ENCODE measurements around the gene UFSP2.
"Not testable (repeated sequence)": the region's sequence is repeated elsewhere in the genome, so short reads cannot be mapped to it uniquely, and the experiment has no call there.

The UFSP2 gene

GRCh38 chr4:185384061-185384460 is 41.7 kb downstream of the UFSP2 start:
- no peak for DNase-seq (ENCODE audit: low read depth, low spot score)

DNA sequence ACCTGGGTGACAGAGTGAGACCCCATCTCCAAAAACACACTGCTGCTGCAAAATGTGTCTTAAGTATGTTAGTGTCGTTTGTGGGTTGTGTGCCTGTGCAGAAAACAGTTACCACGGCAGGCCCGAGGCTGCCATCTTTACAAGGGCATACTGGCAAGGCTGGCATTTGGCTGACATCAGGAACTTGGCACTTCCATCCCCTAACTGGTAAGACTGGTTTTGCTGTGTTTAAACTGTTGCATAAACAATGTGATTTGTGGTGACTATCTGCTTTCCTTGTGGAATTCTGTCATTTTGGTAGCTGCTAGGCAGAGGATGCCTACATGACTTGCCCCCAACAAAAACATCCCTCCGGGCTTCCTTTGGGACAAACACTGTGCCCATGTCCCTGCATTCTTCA is 42.3 kb downstream of the UFSP2 start:
- no peak for DNase-seq (ENCODE audit: low read depth, low spot score)

DNA sequence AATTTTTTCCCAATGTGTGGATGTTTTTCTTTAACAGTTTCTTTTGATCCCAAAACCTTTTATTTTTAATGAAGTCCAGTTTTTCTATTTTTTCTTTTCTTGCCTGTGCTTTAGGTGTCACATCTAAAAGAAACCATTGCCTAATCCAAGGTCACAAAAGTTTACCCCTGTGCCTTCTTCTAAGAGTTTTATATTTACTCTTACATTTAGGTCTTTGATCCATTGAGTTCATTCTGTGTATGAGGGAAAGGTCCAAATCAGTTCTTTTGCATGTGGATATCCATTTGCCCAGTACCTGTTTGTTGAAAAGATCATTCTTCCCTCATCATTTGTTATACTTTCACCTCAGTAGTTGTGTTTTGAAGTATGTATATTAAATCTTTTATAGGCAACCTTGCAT is 43.0 kb downstream of the UFSP2 start:
- no peak for DNase-seq (ENCODE audit: low read depth, low spot score)

DNA sequence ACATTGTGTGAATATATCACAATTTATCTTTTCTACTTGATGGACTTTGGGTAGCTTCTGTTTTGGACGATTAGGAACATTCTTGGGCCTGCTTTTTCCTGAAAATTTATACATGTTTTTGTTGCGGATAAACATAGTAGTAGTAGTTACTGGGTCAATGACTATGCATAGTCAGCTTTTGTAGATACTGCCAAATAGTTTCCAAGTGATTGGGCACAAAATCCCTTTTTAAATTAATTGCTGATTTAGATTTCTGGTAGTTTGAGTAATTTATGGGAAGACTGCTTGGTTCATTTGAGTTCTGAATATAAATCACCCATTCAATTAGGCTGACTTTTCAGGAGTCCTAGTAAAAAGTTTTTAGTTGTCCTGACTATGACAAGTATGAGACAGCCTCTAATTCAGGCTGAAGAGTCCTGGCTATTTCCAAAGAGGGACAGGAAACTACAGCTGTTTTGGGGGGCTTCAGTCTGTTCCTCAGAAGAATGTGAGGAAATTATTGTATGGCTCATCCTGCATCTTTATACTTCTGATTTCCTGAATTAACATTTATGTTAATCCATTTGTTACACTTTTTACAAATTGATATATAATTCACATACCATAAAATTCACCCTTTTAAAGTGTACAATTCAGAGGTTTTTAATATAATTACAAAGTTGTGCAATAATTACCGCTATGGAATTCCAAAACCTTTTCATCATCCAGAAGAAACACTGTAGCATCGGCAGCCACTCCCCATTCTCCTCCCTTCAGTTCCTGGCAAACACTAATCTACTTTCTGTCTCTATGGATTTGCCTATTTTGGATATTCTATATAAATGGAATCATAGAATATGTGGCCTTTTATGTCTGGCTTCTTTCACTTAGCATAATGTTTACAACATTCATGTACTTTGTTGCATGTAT is 44.2 kb downstream of the UFSP2 start:
- no peak for DNase-seq (ENCODE audit: low read depth, low spot score)

- DNase-seq (ENCODE audit: low read depth, low spot score) = no peak
These were observed 45.4 kb downstream of the UFSP2 start for GRCh38 chr4:185380320-185380719.

GRCh38 chr4:185379326-185380295 is 46.2 kb downstream of the UFSP2 start:
- DNase-seq (ENCODE audit: low read depth, low spot score) = no peak

GRCh38 chr4:185378264-185378663 is 47.5 kb downstream of the UFSP2 start:
- DNase-seq (ENCODE audit: low read depth, low spot score) = no peak

DNA sequence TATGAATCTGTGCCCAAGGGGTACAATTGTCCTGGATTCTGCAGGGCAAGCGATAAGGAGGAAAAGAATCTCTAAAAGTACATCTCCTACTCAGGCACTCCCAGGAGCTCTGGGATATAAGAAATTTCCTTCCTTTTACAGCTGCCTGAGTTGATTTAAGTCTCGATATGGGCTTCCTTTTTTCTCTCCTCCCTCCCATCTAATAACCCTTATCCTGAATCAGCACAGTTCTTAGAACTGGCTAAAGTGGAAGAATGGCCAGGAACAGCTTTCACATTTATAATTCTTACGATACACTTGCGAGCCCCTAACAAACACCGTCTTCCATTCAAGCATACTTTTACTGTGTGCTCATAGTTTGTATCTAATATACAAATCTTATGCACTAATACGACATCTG is 51.2 kb downstream of the UFSP2 start:
- DNase-seq (ENCODE audit: low read depth, low spot score) = no peak

DNA sequence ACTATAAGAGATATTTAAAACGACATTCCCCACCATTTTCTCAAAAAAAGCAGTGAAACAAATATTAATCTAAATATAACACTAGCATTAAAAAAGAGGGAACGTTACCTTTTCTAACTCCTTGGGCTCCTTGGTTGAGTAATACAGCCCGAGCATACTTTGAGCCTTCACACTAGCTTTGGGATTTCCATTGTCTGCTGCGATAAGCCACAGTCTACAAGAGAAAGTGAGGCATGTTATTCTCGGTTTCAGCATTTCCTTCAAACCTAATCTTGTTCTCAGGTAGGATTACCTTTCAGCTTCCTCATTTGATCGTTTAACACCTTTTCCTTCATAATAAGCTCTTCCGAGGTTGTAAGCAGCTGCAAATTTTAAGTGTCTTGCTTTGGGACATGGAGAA is 51.7 kb downstream of the UFSP2 start:
- no peak for DNase-seq (ENCODE audit: low read depth, low spot score)

GRCh38 chr4:185371702-185372101 is 54.1 kb downstream of the UFSP2 start:
- no peak for DNase-seq (ENCODE audit: low read depth, low spot score)

GRCh38 chr4:185370268-185370949 is 55.4 kb downstream of the UFSP2 start:
- DNase-seq (ENCODE audit: low read depth, low spot score) = no peak

GRCh38 chr4:185369731-185370130 is 56.0 kb downstream of the UFSP2 start:
- DNase-seq (ENCODE audit: low read depth, low spot score) = no peak

DNA sequence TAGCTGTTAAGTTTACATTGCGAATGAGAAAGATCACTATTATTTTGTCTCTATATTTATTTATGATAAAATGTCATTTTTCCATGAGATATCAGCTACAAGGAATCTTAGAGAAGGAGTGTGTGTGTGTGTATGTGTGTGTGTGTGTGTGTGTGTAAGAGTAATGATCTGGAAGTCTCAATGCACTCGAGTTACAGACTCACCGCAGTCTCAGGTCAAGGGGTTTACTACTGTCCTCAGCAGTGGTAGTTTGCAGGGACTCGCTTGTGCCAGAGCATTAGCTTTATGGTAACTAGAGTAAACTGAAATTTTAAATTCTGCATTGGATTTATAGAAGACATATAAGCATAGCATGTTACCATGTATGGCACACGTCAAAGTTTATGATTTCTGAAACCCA is 60.9 kb downstream of the UFSP2 start:
- no peak for DNase-seq (ENCODE audit: low read depth, low spot score)

DNA sequence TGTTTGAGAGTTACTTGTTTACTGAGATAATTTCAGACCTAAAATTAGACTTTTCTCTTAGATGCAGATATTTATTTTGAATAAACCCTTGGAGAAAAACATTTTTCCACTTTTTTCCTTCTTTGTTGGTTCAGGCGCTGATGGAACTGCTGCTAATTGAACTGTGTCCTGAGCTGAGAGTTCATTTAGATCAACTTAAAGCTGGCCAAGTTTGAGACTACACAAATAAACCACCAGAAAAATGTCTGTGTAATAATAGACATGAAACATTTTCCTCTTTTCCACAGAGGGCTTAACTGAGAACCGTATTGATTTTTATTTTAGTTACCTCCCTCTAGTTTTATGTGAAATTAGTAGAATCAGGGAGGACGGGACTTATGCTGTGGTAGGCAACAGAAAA is 62.5 kb downstream of the UFSP2 start:
- no peak for DNase-seq (ENCODE audit: low read depth, low spot score)

DNA sequence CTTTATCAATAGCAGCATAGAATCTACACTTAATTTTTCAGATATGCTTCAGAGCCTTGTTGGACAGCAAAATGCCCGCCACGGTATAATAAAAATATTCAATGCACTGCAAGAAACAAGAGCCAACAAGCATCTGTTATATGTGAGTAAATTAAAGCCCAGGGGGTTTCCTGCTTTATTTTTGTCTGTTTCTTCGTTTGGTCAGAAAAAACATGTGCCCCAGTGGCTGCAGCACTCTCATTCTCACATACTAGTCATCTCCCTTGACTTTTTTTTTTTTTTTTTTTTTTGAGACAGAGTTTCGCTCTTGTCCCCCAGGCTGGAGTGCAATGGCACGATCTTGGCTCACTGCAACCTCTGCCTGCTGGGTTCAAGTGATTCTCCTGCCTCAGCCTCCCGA is 63.2 kb downstream of the UFSP2 start:
- not testable (repeated sequence) for DNase-seq (ENCODE audit: low read depth, low spot score)

- no peak for DNase-seq (ENCODE audit: low read depth, low spot score)
These were observed 63.9 kb downstream of the UFSP2 start for GRCh38 chr4:185361872-185362271.

- DNase-seq (ENCODE audit: low read depth, low spot score) = no peak
These were observed 65.9 kb downstream of the UFSP2 start for GRCh38 chr4:185359767-185360446.

DNA sequence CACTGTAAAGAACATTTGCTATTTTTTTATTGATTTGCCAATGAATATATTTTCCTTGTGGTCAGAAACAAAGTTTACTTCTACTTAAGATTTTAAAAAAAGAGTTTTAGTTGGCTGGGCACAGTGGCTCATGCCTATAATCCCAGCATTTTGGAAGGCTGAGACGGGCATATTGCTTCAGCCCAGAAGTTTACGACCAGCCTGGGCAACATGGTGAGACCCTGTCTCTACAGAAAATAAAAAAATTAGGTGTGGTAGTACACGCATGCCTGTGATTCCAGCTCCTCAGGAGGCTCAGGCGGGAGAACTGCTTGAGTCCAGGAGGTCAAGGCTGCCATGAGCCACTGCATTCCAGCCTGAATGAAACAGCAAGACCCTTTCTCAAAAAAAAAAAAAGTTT is 66.8 kb downstream of the UFSP2 start:
- DNase-seq (ENCODE audit: low read depth, low spot score) = no peak

- DNase-seq (ENCODE audit: low read depth, low spot score) = no peak
These were observed 67.2 kb downstream of the UFSP2 start for GRCh38 chr4:185358514-185358913.

GRCh38 chr4:185357733-185358440 is 67.9 kb downstream of the UFSP2 start:
- DNase-seq (ENCODE audit: low read depth, low spot score) = no peak

GRCh38 chr4:185357211-185357610 is 68.6 kb downstream of the UFSP2 start:
- DNase-seq (ENCODE audit: low read depth, low spot score) = no peak

Measured in activated naive CD8-positive, alpha-beta T cell treated with anti-CD3 and anti-CD28 coated beads, Interleukin-2, amount 50 U/mL, for 16 hours (primary cell).